Cardiac muscle cell (in vitro differentiated cells and primary cell): Measurements from ENCODE around the gene VEPH1. TPM values are rescaled to one million over a fixed set of nuclear protein-coding genes. Genes with fewer than 3 reads are reported as not detected.

Experiments
- DNase-seq, 2 donors: peaks; one replicate each; pipeline versions ENCODE4 v3.0.0 to v3.0.0-alpha.2; 2010 to 2017; ENCODE audit warnings: low read depth in 1 of 2, low spot score in 1 of 2
- H3K27ac ChIP-seq: fragments of 200-600 bp; sonication (generic); 2 replicates; pipeline ENCODE4 v1.5.1; 2016
- H3K27me3 ChIP-seq: fragments of 200-600 bp; sonication (generic); 2 replicates; pipeline ENCODE4 v1.6.0; 2016; ENCODE audit warnings: control low read depth
- H3K36me3 ChIP-seq: fragments of 200-600 bp; sonication (generic); 2 replicates; pipeline ENCODE4 v1.5.1; 2016; ENCODE audit warnings: control low read depth
- H3K4me1 ChIP-seq: fragments of 200-600 bp; sonication (generic); 2 replicates; pipeline ENCODE4 v1.8.1; 2017; ENCODE audit warnings: low read depth, mild to moderate bottlenecking, mixed run types
- H3K4me3 ChIP-seq: fragments of 200-600 bp; sonication (generic); 2 replicates; pipeline ENCODE4 v1.5.1; 2016; ENCODE audit warnings: mild to moderate bottlenecking
- H3K9me3 ChIP-seq: fragments of 200-600 bp; sonication (generic); 2 replicates; pipeline ENCODE4 v1.5.1; 2017; ENCODE audit warnings: low read depth, mild to moderate bottlenecking, control low read depth
- CTCF ChIP-seq: IDR thresholded peaks from 2 replicates; pipeline ENCODE4 v1.5.1; 2012; ENCODE audit warnings: low read depth, mild to moderate bottlenecking, low read length
- polyA plus RNA-seq: library from polyadenylated mRNA; unstranded; fragments of >200 nt; fragmentation: Nextera tagmentation; extraction: Ambion mirVana; gene quantifications from 2 replicates; pipeline ENCODE4 v1.2.1, GENCODE V29; 2016
- total RNA-seq: library from RNA; depleted of rRNA; stranded (reverse); fragments of >200 nt; gene quantifications from 2 replicates; pipeline ENCODE4 v1.2.3, GENCODE V29; 2016

VEPH1 gene
- total and polyA plus RNA-seq, 2 experiments from 2014 or later, result 1.1 to 1.7 TPM

- Histone ChIP-seq H3K4me1 (peaks cover 5% of the 10 kb centered on the region), H3K36me3 (no peaks in the 10 kb centered on the region), H3K4me3 (no peak overlapping the region), H3K27me3 (no peaks in the 10 kb centered on the region), H3K9me3 (no peaks in the 10 kb centered on the region), H3K27ac (no peak overlapping the region)
- no peak for TF ChIP-seq CTCF
- DNase-seq, result no peak
These were observed 26.5 kb upstream of the VEPH1 start for GRCh38 chr3:157529751-157530150.

DNA sequence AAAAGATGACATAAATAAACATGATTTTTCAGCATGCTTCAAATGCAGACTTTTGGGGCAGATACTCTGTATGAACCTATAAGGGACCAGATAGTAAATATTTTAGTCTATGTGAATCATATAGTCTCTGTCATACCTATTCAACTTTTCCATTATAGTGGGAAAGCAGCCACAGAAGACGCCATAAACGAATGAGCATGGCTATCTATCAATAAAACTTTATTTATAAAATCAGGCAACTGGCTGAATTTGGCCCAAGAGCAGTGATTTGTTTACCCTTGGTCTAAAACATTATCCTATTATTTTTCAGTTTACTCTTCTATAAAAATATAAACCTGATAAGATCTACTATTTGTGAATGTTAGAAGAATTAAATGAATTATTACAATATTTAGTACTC lies 25.9 kb upstream of the VEPH1 start:
- peaks cover 5% of the 10 kb centered on the region for H3K4me1 ChIP-seq
- H3K27ac ChIP-seq, result no peak overlapping the region
- no peak for TF ChIP-seq CTCF
- no peaks in the 10 kb centered on the region for H3K9me3 ChIP-seq
- no peaks in the 10 kb centered on the region for H3K36me3 ChIP-seq
- H3K27me3 ChIP-seq, result no peaks in the 10 kb centered on the region
- no peak for DNase-seq
- H3K4me3 ChIP-seq, result no peak overlapping the region

GRCh38 chr3:157527131-157527881 lies 24.1 kb upstream of the VEPH1 start:
- H3K9me3 ChIP-seq, result no peaks in the 10 kb centered on the region
- TF ChIP-seq CTCF, result no peak
- no peak overlapping the region for H3K4me3 ChIP-seq
- peak in 1 of 2 donors; percentile 52 for DNase-seq
- no peak overlapping the region for H3K27ac ChIP-seq
- H3K4me1 ChIP-seq, result peaks cover 3% of the 10 kb centered on the region
- no peaks in the 10 kb centered on the region for H3K36me3 ChIP-seq
- H3K27me3 ChIP-seq, result no peaks in the 10 kb centered on the region

DNA sequence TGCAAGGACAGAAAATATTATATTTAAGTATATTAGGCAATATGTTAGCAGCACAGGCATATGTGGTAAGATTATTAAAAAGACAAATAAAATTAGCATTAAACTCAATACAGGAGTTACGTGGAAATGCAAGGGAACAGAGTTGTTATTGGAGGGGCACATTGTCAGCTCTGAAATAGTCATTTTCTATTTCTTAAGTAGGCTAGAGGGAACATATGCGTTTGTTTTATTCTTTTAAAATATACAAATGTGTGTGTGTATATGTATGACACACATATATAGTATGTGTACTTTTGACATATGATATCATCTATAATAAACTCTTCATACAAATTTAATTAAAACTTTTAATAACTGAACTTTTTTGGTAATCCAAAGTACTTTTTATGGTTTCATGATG lies 22.8 kb upstream of the VEPH1 start:
- no peak for DNase-seq
- H3K9me3 ChIP-seq, result no peaks in the 10 kb centered on the region
- H3K36me3 ChIP-seq, result no peaks in the 10 kb centered on the region
- no peak for TF ChIP-seq CTCF
- H3K4me3 ChIP-seq, result no peak overlapping the region
- H3K27me3 ChIP-seq, result no peaks in the 10 kb centered on the region
- H3K4me1 ChIP-seq, result no peaks in the 10 kb centered on the region
- no peak overlapping the region for H3K27ac ChIP-seq

GRCh38 chr3:157523814-157524213 lies 20.6 kb upstream of the VEPH1 start:
- TF ChIP-seq CTCF, result no peak
- H3K4me3 ChIP-seq, result no peak overlapping the region
- no peak for DNase-seq
- H3K36me3 ChIP-seq, result no peaks in the 10 kb centered on the region
- no peaks in the 10 kb centered on the region for H3K9me3 ChIP-seq
- H3K27ac ChIP-seq, result no peak overlapping the region
- H3K27me3 ChIP-seq, result no peaks in the 10 kb centered on the region
- no peaks in the 10 kb centered on the region for H3K4me1 ChIP-seq
